BJ (cell line): ENCODE results near the gene ZNF26. TPM values are rescaled to one million over a fixed set of nuclear protein-coding genes. Genes with fewer than 3 reads are reported as not detected.
"Not testable (repeated sequence)": the region's sequence is repeated elsewhere in the genome, so short reads cannot be mapped to it uniquely, and the experiment has no call there.

ENCODE experiments used
- CTCF ChIA-PET: fragments of 350-600 bp; formaldehyde crosslinking; extraction: SDS; loops from one replicate; lab custom pipeline; 2021; ENCODE audit warnings: antibody characterized with exemption, inconsistent platforms; lab: Yijun Ruan, JAX
- POLR2A ChIA-PET: fragments of 300-600 bp; sonication (Branson Sonifier 250); formaldehyde crosslinking; extraction: SDS; loops from one replicate; lab custom pipeline; 2021; ENCODE audit warnings: antibody characterized with exemption; lab: Charles Lee
- DNase-seq: peaks from one replicate; pipeline ENCODE4 v3.0.0-alpha.2; 2011; ENCODE audit warnings: low read depth
- H3K27me3 ChIP-seq: 2 replicates; pipeline ENCODE4 v1.6.0; 2011; ENCODE audit warnings: low read length; ENCODE audit not compliant: control insufficient read depth, insufficient read depth
- H3K36me3 ChIP-seq: 2 replicates; pipeline ENCODE4 v1.5.1; 2011; ENCODE audit warnings: low read length; ENCODE audit not compliant: control insufficient read depth, insufficient read depth
- H3K4me3 ChIP-seq: 2 replicates; pipeline ENCODE4 v1.5.1; 2011; ENCODE audit warnings: low read depth, mild to moderate bottlenecking, control low read depth, low read length
- polyA minus RNA-seq: library from RNA; depleted of rRNA, polyadenylated mRNA; stranded (reverse); fragments of >200 nt; gene quantifications from 2 replicates; pipeline ENCODE4 v1.2.3, GENCODE V29; 2011; rRNA and poly(A)+ RNA removed
- polyA plus RNA-seq: library from polyadenylated mRNA; depleted of rRNA; stranded (reverse); fragments of >200 nt; gene quantifications from 2 replicates; pipeline ENCODE4 v1.2.3, GENCODE V29; 2011; rRNA removed
- TF ChIP-seq, protein P1 (sequence below): IDR thresholded peaks from 2 replicates; pipeline ENCODE4 v1.5.1; 2011; ENCODE audit warnings: low read depth, mild to moderate bottlenecking, control low read depth, inconsistent platforms, low read length, moderate library complexity; ENCODE audit not compliant: insufficient read depth

The ZNF26 gene
- polyA plus RNA-seq = 3.9 and 4.6 TPM in 2 replicates
- polyA minus RNA-seq = 3.5 and 4.5 TPM in 2 replicates

DNA sequence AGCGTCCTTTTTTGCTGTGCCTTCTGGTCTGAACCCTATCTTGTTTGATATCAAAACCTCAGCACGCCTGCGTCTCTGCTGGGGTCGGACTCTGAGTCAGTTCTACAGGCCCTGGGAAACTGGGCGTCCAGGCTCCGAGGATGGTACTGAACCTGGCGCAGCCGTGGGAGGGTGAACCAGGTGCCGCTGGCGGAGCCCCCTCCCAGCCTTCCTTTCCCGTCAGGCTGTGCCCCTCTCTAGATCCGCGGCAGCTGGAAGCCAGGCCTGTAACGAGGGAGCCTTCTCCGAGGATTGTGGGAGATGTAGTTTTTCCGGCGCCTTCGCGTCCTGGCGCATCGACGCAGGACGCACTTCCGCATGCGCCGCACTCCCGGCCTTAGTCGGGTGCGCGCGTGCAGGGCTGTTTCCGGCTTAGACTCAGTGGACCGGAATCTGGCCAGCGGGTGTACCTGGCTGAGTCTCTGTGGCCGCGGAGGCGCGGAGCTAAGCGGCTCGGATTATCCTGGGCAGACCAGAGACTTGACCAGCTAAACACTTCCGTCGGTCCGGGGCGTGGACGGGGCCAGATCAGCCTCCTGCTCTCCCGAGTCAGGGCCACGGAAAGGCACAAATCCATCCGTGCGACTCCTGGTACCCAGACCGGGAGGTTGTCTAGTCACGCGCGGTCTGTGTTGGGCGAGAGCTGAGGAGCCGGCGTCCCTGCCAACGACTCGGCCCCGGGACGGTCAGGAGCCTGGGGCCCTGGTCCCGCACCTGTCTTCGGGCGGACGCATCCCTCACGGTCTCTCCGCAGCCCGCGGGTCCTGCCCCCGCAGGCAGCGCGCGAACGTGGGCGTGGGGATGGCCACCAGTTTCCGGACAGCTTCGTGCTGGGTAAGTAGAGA, at the start of gene ZNF26:
Gene ZNF26 (plus strand): TSS at position 367 of the 884 bp plus-strand sequence. CDS start 474 bp downstream, at position 841.
- POLR2A ChIA-PET = no interaction called here
- DNase-seq = peak; percentile 59
- Histone ChIP-seq H3K36me3 (0 out of 2 replicates have a peak, but pooled peaks cover 2% of the 10 kb centered on the region), H3K27me3 (no peaks in the 10 kb centered on the region), H3K4me3 (peak within 1 kb of the TSS; percentile 72)
- TF ChIP-seq, protein P1, sequence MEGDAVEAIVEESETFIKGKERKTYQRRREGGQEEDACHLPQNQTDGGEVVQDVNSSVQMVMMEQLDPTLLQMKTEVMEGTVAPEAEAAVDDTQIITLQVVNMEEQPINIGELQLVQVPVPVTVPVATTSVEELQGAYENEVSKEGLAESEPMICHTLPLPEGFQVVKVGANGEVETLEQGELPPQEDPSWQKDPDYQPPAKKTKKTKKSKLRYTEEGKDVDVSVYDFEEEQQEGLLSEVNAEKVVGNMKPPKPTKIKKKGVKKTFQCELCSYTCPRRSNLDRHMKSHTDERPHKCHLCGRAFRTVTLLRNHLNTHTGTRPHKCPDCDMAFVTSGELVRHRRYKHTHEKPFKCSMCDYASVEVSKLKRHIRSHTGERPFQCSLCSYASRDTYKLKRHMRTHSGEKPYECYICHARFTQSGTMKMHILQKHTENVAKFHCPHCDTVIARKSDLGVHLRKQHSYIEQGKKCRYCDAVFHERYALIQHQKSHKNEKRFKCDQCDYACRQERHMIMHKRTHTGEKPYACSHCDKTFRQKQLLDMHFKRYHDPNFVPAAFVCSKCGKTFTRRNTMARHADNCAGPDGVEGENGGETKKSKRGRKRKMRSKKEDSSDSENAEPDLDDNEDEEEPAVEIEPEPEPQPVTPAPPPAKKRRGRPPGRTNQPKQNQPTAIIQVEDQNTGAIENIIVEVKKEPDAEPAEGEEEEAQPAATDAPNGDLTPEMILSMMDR = no peak
- CTCF ChIA-PET = interaction anchor here (0.6 to 0.9 kb wide), 2 partner anchors 21 to 757 kb away, joined by 3 read pairs; no protein-coding TSS in a partner anchor

GRCh38 chr12:132936921-132937320, 49.2 kb upstream of the ZNF26 start:
- CTCF ChIA-PET, H3K27me3 ChIP-seq, POLR2A ChIA-PET, DNase-seq, H3K36me3 ChIP-seq, H3K4me3 ChIP-seq: not testable (repeated sequence)

- CTCF ChIA-PET = no interaction called here
- Histone ChIP-seq H3K36me3 (peaks cover 14% of the 10 kb centered on the region), H3K27me3 (no peaks in the 10 kb centered on the region), H3K4me3 (no peak overlapping the region)
- POLR2A ChIA-PET = no interaction called here
- TF ChIP-seq, protein P1 = no peak
- no peak for DNase-seq
Observed at GRCh38 chr12:132937476-132937875, 48.7 kb upstream of the ZNF26 start.

DNA sequence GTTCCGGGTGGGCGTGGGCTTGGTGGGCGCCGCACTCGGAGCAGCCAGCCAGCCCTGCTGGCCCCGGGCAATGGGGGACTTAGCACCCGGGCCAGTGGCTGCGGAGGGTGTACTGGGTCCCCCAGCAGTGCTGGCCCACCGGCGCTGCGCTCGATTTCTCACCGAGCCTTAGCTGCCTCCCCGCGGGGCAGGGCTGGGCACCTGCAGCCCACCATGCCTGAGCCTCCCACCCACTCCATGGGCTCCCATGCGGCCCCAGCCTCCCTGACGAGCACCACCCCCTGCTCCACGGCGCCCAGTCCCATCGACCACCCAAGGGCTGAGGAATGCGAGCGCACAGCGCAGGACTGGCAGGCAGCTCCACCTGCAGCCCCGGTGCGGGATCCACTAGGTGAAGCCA, 47.4 kb upstream of the ZNF26 start:
- peaks cover 25% of the 10 kb centered on the region for H3K36me3 ChIP-seq
- CTCF ChIA-PET, POLR2A ChIA-PET: not testable (repeated sequence)

DNA sequence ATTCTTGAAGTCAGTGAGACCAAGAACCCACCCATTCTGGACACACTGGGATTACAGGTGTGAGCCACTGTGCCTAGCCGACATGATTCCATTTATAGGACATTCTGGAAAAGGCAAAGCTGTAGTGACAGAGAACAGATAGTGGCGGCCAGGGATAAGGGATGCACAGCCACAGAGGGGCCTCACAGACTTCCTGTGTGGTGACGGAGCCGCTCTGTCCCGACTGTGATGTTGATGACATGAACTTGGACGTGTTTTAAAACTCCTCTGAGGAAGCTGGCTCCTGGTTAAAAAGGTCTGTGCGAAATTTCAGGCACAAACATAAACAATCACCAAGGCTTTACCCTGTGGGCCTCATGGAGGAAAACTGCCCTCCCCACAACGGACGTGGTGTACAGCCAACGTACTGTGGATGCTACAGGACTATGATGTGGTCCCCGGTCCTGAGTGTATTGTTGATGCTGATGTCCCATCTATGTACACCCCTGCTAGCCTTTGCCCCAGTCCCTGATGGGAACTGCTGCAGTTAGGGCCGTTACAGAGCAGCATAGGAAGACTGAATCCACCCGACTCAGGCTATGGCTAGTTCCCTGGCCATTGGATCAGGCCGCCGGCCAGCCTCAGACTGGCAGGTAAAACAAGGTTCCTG, 46.0 kb upstream of the ZNF26 start:
- H3K36me3 ChIP-seq = peaks cover 29% of the 10 kb centered on the region

More for the DNA sequence above, 47.4 kb upstream of the ZNF26 start:
- not testable (repeated sequence) for H3K27me3 ChIP-seq, DNase-seq, H3K4me3 ChIP-seq

More for the DNA sequence above, 46.0 kb upstream of the ZNF26 start:
- TF ChIP-seq, protein P1 = no peak
- CTCF ChIA-PET = no interaction called here
- no peak overlapping the region for H3K4me3 ChIP-seq
- POLR2A ChIA-PET = no interaction called here
- DNase-seq = no peak
- H3K27me3 ChIP-seq = no peaks in the 10 kb centered on the region
